Adrenal gland (tissue), 5 donors: ENCODE data around the gene CYSTM1.

Experiments used
- POLR2A ChIP-seq, 2 donors: fragments of 450-650 bp; IDR thresholded peaks; one replicate each; pipeline ENCODE4 v1.6.1; 2017; ENCODE audit warnings: antibody characterized with exemption in 2 of 2, mild to moderate bottlenecking in 2 of 2, moderate library complexity in 1 of 2
- TF ChIP-seq, protein P1 (sequence below), 6 experiments: fragments of 450-650 bp in 4 of 6; fragments of 200-600 bp in 2 of 6; sonication (generic) in 1 of 6; IDR thresholded peaks; 1 replicate in 5 of 6; 2 replicates in 1 of 6; pipeline versions ENCODE4 v1.5.1 to v1.8.0; 2016 to 2021; ENCODE audit warnings: antibody characterized with exemption in 6 of 6, mild to moderate bottlenecking in 2 of 6, moderate library complexity in 1 of 6
- donor health status: DM: no; HTN: no; CAD: no.

DNA sequence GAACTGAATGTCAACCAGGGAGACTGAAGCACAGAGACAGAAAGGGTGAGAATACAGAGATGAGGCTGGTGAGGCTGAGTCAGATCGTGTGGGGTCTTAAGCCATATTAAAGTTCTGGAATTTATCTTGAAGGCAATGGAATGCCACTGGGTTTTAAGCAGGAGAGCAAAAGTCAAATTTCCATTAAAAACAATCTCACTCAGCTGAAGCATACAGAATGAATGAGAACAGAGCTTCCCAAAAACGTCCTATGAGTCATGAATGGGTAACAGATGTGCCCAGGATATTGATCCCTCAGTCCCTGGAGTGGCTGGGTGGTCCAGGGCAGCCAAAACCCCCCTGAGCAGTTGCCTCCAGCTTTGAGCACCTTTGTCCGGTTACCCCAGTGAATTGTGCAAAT is 83.0 kb downstream of the CYSTM1 start:
- TF ChIP-seq, protein P1, sequence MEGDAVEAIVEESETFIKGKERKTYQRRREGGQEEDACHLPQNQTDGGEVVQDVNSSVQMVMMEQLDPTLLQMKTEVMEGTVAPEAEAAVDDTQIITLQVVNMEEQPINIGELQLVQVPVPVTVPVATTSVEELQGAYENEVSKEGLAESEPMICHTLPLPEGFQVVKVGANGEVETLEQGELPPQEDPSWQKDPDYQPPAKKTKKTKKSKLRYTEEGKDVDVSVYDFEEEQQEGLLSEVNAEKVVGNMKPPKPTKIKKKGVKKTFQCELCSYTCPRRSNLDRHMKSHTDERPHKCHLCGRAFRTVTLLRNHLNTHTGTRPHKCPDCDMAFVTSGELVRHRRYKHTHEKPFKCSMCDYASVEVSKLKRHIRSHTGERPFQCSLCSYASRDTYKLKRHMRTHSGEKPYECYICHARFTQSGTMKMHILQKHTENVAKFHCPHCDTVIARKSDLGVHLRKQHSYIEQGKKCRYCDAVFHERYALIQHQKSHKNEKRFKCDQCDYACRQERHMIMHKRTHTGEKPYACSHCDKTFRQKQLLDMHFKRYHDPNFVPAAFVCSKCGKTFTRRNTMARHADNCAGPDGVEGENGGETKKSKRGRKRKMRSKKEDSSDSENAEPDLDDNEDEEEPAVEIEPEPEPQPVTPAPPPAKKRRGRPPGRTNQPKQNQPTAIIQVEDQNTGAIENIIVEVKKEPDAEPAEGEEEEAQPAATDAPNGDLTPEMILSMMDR (IDR thresholded peaks at IDR 0.05): no peak
- TF ChIP-seq POLR2A (IDR thresholded peaks at IDR 0.05): no peak
